ENCODE results near the gene SCARB2.

SCARB2 gene

DNA sequence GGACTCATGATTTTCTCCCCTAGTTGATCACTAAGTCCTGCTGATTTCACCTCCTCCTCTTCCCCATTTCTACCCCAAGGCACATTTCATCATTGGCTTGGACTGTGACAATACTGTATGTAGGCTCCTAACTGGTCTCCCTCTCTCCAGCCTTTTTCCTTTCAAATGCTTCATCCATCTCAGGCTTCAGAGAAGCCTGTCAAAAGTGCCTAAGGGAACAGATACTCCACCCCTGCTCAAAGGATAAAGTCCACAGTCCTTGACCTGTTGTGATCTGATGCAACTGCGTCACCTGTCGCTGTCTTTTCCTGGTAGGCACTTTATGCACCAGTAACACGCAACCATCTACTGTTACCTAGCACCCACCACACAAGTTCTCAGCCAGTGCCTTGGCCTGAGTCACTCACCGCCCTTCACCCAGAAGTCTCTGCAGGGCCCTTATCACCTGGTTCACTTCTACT lies 12.8 kb downstream of the SCARB2 start:
- Histone ChIP-seq H3K4me1 (ENCODE audit: control insufficient read depth, insufficient read depth, low read length) (peaks cover 4% of the 10 kb centered on the region), H3K36me3 (ENCODE audit: control insufficient read depth, insufficient read depth, low read length) (no peaks in the 10 kb centered on the region), H3K9me3 (ENCODE audit: control insufficient read depth, low read length) (no peaks in the 10 kb centered on the region), H3K4me3 (ENCODE audit: insufficient read depth, low read depth, low read length) (no peak overlapping the region), H3K27ac (ENCODE audit: insufficient read depth, low read depth, low read length, poor library complexity, severe bottlenecking) (no peak overlapping the region), H3K27me3 (ENCODE audit: control insufficient read depth, insufficient read depth, low read length, poor library complexity, severe bottlenecking) (no peaks in the 10 kb centered on the region)
- whole genome bisulfite sequencing, 2 experiments: 94 to 99% methylated on average over 4 of the region's 4 CpGs

DNA sequence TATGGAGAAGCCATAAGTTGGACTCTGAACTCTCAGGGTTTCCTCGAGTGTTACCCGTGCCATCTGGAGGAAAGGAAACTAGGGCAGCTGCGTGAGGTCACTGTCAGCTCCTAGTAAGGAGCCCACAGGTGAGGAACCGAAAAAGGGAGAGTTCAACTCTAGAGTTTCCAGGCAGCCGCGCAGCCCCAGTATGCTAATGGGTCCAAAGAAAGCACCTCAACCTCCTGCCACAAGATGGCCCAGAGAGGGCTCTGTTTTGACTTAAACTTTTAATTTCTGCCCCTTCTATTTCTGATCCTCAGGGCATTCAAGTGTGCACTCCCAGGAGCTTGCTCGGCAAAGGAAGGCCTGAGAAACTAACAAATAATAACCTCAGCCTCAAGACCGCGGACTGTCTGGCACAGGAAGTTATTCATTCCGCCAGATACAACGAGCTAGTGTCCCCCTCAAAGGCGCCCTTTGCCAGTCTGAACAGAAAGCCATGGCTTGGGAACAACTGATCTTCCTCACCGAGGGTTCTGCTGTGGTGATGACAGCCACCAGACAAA lies 13.9 kb downstream of the SCARB2 start:
- Histone ChIP-seq H3K27ac (ENCODE audit: insufficient read depth, low read depth, low read length, poor library complexity, severe bottlenecking) (no peak overlapping the region), H3K36me3 (ENCODE audit: control insufficient read depth, insufficient read depth, low read length) (no peaks in the 10 kb centered on the region), H3K4me1 (ENCODE audit: control insufficient read depth, insufficient read depth, low read length) (peaks cover 4% of the 10 kb centered on the region), H3K9me3 (ENCODE audit: control insufficient read depth, low read length) (no peaks in the 10 kb centered on the region), H3K4me3 (ENCODE audit: insufficient read depth, low read depth, low read length) (no peak overlapping the region), H3K27me3 (ENCODE audit: control insufficient read depth, insufficient read depth, low read length, poor library complexity, severe bottlenecking) (no peaks in the 10 kb centered on the region)
- 85 to 86% methylated on average over 13 of the region's 13 CpGs for WGBS, 2 experiments

- H3K36me3 ChIP-seq (ENCODE audit: control insufficient read depth, insufficient read depth, low read length): peaks cover 4% of the 10 kb centered on the region
- H3K27ac ChIP-seq (ENCODE audit: insufficient read depth, low read depth, low read length, poor library complexity, severe bottlenecking): peak overlapping the region; percentile 38
- H3K4me1 ChIP-seq (ENCODE audit: control insufficient read depth, insufficient read depth, low read length): peaks cover 4% of the 10 kb centered on the region
- no peaks in the 10 kb centered on the region for H3K9me3 ChIP-seq (ENCODE audit: control insufficient read depth, low read length)
- H3K27me3 ChIP-seq (ENCODE audit: control insufficient read depth, insufficient read depth, low read length, poor library complexity, severe bottlenecking): no peaks in the 10 kb centered on the region
- 70 to 72% methylated on average over 4 of the region's 4 CpGs for WGBS, 2 experiments
- H3K4me3 ChIP-seq (ENCODE audit: insufficient read depth, low read depth, low read length): no peak overlapping the region
These were observed 15.0 kb downstream of the SCARB2 start for GRCh38 chr4:76198411-76199237.

DNA sequence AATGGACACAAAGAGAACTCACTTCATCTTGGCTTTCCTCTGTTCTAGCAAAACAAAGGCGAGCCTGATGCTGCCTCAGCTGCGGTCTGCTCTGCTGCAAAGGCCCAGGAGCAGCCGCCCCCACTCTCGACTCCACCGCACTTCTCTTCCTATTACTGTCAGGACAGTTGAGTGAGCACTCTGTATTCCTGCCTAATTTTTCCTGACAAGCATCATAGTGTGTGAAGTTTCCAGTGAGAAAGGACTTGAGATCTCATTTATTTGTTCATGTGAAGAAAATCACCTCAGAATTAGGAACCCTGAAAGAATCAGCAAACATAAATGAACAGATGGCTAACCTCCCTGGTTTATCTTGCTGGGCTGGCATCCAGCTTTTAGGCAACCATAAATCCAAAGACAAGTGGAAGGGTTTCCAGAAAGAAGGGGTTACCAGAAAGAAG lies 15.6 kb downstream of the SCARB2 start:
- Histone ChIP-seq H3K27me3 (ENCODE audit: control insufficient read depth, insufficient read depth, low read length, poor library complexity, severe bottlenecking) (no peaks in the 10 kb centered on the region), H3K36me3 (ENCODE audit: control insufficient read depth, insufficient read depth, low read length) (peaks cover 10% of the 10 kb centered on the region), H3K4me1 (ENCODE audit: control insufficient read depth, insufficient read depth, low read length) (peaks cover 4% of the 10 kb centered on the region), H3K27ac (ENCODE audit: insufficient read depth, low read depth, low read length, poor library complexity, severe bottlenecking) (peak overlapping the region; percentile 38), H3K9me3 (ENCODE audit: control insufficient read depth, low read length) (no peaks in the 10 kb centered on the region), H3K4me3 (ENCODE audit: insufficient read depth, low read depth, low read length) (no peak overlapping the region)
- 35 to 45% methylated on average over 5 of the region's 5 CpGs for WGBS, 2 experiments

DNA sequence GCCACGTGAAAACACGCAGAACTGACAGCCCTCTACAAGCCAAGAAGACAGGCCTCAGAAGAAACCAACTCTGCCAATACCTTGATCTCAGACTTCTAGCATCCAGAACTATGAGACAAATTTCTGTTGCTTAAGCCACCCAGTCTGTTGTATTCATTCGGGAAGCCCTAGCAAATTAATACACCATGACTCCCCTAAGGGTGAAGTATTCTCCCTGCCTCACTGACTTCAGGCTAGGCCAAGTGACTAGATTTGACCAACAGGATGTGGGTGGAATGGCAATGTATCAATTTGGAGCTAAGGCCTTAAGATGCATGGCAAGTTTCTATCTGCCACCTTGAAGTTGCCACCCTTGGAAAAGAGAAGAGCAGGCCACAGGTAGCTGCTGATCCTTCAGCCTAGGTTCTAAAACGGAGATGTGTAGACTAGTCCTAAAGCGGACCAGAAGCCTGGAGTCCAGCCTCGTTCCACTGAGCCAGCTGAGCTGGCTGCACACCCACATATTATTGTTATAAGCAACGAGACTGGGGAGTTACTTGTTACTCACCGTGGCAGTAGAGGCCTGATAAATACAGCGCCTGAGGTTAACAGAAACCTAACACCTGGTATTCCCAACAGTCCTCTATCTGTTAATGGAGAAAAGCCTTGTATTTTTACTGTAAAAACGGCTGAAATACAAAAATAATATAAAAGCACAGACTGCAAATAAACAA lies 16.4 kb downstream of the SCARB2 start:
- no peak overlapping the region for H3K27ac ChIP-seq (ENCODE audit: insufficient read depth, low read depth, low read length, poor library complexity, severe bottlenecking)
- H3K4me1 ChIP-seq (ENCODE audit: control insufficient read depth, insufficient read depth, low read length): peaks cover 4% of the 10 kb centered on the region

DNA sequence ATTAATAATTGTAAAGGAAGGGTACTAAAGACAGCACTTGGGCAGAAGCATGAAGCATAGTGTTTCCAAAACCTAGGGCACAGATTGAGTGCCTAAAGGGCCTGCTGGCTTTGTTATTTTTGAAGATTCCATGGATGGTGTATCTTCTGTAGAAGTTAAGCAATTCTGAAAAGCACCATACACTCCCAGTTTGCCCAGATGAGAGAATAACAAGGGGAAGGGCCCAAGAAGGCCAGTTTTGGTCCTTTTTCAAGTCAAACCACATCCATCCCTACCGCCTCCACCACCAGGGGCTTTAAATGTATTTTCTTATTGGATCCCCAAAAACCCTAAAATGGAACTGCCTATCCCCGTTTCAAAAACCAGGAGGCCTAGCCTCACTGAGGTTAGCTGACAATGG lies 17.2 kb downstream of the SCARB2 start:
- H3K9me3 ChIP-seq (ENCODE audit: control insufficient read depth, low read length): no peaks in the 10 kb centered on the region
- no peak overlapping the region for H3K27ac ChIP-seq (ENCODE audit: insufficient read depth, low read depth, low read length, poor library complexity, severe bottlenecking)
- H3K4me1 ChIP-seq (ENCODE audit: control insufficient read depth, insufficient read depth, low read length): peaks cover 4% of the 10 kb centered on the region
- no peaks in the 10 kb centered on the region for H3K27me3 ChIP-seq (ENCODE audit: control insufficient read depth, insufficient read depth, low read length, poor library complexity, severe bottlenecking)
- peaks cover 25% of the 10 kb centered on the region for H3K36me3 ChIP-seq (ENCODE audit: control insufficient read depth, insufficient read depth, low read length)
- H3K4me3 ChIP-seq (ENCODE audit: insufficient read depth, low read depth, low read length): no peak overlapping the region
- WGBS, 2 experiments: 93 to 97% methylated on average over 2 of the region's 2 CpGs

More for the DNA sequence above, 16.4 kb downstream of the SCARB2 start:
- no peaks in the 10 kb centered on the region for H3K27me3 ChIP-seq (ENCODE audit: control insufficient read depth, insufficient read depth, low read length, poor library complexity, severe bottlenecking)
- no peak overlapping the region for H3K4me3 ChIP-seq (ENCODE audit: insufficient read depth, low read depth, low read length)
- H3K9me3 ChIP-seq (ENCODE audit: control insufficient read depth, low read length): no peaks in the 10 kb centered on the region
- 92 to 95% methylated on average over 9 to 10 of the region's 10 CpGs for WGBS, 2 experiments
- peaks cover 18% of the 10 kb centered on the region for H3K36me3 ChIP-seq (ENCODE audit: control insufficient read depth, insufficient read depth, low read length)

- Histone ChIP-seq H3K4me1 (ENCODE audit: control insufficient read depth, insufficient read depth, low read length) (peaks cover 4% of the 10 kb centered on the region), H3K4me3 (ENCODE audit: insufficient read depth, low read depth, low read length) (no peak overlapping the region), H3K9me3 (ENCODE audit: control insufficient read depth, low read length) (no peaks in the 10 kb centered on the region), H3K27me3 (ENCODE audit: control insufficient read depth, insufficient read depth, low read length, poor library complexity, severe bottlenecking) (no peaks in the 10 kb centered on the region), H3K27ac (ENCODE audit: insufficient read depth, low read depth, low read length, poor library complexity, severe bottlenecking) (no peak overlapping the region), H3K36me3 (ENCODE audit: control insufficient read depth, insufficient read depth, low read length) (peaks cover 25% of the 10 kb centered on the region)
- 98% methylated on average over 3 of the region's 3 CpGs for WGBS, 2 experiments
These were observed 18.3 kb downstream of the SCARB2 start for GRCh38 chr4:76195326-76195725.

GRCh38 chr4:76194325-76194724 lies 19.3 kb downstream of the SCARB2 start:
- Histone ChIP-seq H3K9me3 (ENCODE audit: control insufficient read depth, low read length) (no peaks in the 10 kb centered on the region), H3K27me3 (ENCODE audit: control insufficient read depth, insufficient read depth, low read length, poor library complexity, severe bottlenecking) (no peaks in the 10 kb centered on the region), H3K4me3 (ENCODE audit: insufficient read depth, low read depth, low read length) (no peak overlapping the region), H3K36me3 (ENCODE audit: control insufficient read depth, insufficient read depth, low read length) (peaks cover 25% of the 10 kb centered on the region), H3K4me1 (ENCODE audit: control insufficient read depth, insufficient read depth, low read length) (peaks cover 4% of the 10 kb centered on the region), H3K27ac (ENCODE audit: insufficient read depth, low read depth, low read length, poor library complexity, severe bottlenecking) (no peak overlapping the region)
- 95 to 100% methylated on average over 2 of the region's 2 CpGs for WGBS, 2 experiments

DNA sequence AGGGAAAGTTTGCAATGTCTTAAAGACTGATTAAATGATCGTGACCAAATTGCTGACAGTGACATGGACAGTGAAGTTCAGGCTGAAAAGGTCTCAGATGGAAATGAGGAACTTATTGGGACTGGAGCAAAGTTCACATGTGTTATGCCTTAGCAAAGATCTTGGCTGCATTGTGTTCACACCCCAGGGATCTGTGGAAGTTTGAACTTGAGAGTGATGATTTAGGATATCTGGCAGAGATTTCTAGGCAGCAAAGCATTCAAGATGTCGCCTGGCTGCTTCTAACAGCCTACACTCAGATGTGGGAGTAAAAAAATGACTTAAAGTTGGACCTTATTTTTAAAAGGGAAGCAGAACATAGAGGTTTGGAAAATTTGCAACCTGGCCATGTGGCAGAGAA lies 21.4 kb downstream of the SCARB2 start:
- 90 to 96% methylated on average over 2 of the region's 2 CpGs for WGBS, 2 experiments
- Histone ChIP-seq H3K4me1 (ENCODE audit: control insufficient read depth, insufficient read depth, low read length) (no peaks in the 10 kb centered on the region), H3K27ac (ENCODE audit: insufficient read depth, low read depth, low read length, poor library complexity, severe bottlenecking) (no peak overlapping the region), H3K36me3 (ENCODE audit: control insufficient read depth, insufficient read depth, low read length) (peaks cover 25% of the 10 kb centered on the region), H3K4me3 (ENCODE audit: insufficient read depth, low read depth, low read length) (no peak overlapping the region), H3K9me3 (ENCODE audit: control insufficient read depth, low read length) (no peaks in the 10 kb centered on the region), H3K27me3 (ENCODE audit: control insufficient read depth, insufficient read depth, low read length, poor library complexity, severe bottlenecking) (no peaks in the 10 kb centered on the region)

DNA sequence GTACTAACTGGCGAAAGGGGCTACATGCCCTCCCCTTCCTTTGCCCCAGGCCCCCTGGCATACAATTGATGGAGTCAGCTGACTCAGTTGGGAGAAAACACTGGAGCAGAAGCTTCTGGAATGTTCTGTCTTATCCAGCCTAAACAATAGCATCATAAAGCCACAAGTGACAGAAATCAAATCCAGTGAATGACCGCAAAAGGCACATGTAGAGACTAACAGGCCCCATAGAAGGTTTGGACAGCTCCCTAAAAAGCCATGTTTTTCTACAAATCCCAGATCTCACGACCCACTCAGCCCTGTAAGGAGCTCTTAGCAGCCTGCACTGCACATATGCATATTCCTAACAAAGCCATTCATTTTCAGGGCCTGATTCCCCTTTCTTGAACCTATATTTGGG lies 25.1 kb downstream of the SCARB2 start:
- Histone ChIP-seq H3K4me3 (ENCODE audit: insufficient read depth, low read depth, low read length) (no peak overlapping the region), H3K9me3 (ENCODE audit: control insufficient read depth, low read length) (no peaks in the 10 kb centered on the region), H3K27ac (ENCODE audit: insufficient read depth, low read depth, low read length, poor library complexity, severe bottlenecking) (no peak overlapping the region), H3K27me3 (ENCODE audit: control insufficient read depth, insufficient read depth, low read length, poor library complexity, severe bottlenecking) (no peaks in the 10 kb centered on the region), H3K36me3 (ENCODE audit: control insufficient read depth, insufficient read depth, low read length) (peaks cover 20% of the 10 kb centered on the region), H3K4me1 (ENCODE audit: control insufficient read depth, insufficient read depth, low read length) (no peaks in the 10 kb centered on the region)
- WGBS, 2 experiments: 82 to 88% methylated on average over 3 of the region's 3 CpGs

Data from ectodermal cell (in vitro differentiated cells).